GM18511 (cell line): Measurements from ENCODE around the gene ALOX5AP.
"Not testable (repeated sequence)": the region's sequence is repeated elsewhere in the genome, so short reads cannot be mapped to it uniquely, and the experiment has no call there.

ENCODE experiments used
- ATAC-seq: cut with Tn5 transposase; IDR thresholded peaks from one replicate; pipeline ENCODE4 v1.9.1; 2021; ENCODE audit warnings: mild to moderate bottlenecking, moderate library complexity; ENCODE audit not compliant: unreplicated experiment

ALOX5AP gene

DNA sequence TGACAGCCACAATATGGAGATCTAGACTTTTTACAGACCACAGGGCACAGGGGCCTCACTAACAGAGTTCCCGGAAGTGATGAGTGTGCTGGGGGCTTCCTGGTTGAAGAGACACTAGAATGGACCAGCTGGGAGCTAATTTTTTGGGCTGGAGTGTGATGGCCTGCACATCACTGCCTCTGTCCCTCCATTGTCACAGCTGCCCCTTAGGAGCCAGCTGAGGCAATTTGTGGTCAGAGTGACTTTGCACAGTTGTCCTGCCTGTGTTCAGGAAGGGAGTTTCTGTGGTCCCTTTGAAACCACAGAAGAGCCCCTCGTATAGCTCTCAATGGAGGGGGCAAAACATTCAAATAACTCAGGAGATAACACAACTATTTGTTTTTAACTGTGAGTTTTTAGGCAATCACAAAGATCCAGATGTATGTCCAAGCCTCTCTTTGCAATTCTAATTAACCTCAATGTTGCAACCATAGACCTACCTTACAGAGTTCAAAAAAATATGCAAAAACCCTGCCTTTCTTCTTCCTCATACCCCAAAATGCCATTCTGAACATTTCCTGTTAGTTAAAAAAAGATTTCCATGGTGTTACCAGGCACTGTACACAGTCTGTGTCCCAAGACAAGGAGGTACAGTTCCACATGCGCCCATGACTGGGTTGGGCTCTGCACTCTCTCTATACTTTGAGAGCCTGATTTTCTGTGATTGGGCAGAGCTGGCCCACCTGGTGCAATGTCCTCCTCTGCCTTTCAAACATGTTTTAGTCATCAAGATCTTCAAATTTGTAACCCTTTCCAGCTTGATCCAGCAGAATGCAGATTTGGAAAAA lies 2.4 kb downstream of the ALOX5AP start:
- ATAC-seq = no peak

GRCh38 chr13:30738526-30739236 lies 3.3 kb downstream of the ALOX5AP start:
- ATAC-seq = no peak

DNA sequence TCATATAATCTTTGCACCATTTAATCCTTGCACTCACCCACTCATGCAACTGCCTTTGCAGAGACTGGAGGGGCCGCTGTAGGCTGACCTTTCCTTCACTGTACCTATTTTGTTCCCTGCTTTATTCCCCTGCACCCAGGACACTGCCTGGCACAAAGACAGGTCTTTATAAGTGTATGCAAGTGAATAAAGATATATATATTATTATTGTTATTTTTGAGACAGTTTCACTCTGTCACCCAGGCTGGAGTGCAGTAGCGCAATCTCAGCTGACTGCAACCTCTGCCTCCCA lies 3.8 kb downstream of the ALOX5AP start:
- ATAC-seq = no peak

DNA sequence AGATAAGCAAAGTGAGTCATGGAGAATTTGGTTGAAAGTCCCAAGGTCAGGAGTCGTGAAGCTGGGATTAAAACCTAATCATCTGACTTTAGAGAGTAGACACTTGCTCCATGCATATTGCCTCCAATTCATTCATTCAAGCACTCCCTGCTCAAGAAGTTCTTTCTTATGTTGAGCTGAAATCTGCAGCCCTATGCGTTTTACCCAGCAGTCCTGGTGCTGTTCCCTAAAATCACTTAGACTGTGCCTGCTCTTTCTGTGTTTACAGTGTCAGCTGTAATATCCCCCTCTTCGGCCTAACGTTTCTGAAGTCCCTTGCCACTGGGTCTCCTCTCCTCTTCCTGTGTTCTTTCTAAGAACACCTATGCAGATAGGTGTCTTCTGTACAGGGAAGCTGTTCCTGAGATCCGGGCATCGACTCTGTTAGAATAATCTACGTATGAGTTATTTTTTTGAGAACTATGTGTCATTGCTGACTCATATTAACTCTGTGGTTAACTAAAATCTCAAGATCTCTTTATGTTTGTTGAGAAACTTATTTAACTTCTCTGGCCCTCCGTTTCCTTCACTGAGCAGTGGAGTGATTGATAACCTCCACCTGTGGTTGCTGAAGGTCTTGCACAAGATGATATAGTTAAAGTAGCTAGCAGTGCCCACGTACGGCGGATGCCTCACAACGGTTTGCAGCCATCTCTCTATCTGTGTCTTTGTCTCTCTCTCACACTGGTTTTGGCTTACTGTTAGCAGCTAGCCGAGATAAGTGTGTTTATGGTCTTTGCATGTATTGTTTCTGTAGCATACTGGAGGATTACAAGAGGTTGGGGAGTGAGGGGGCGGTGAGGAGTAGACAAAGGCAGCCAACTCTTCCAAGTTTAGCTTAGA lies 4.7 kb downstream of the ALOX5AP start:
- peak; percentile 37 for ATAC-seq

DNA sequence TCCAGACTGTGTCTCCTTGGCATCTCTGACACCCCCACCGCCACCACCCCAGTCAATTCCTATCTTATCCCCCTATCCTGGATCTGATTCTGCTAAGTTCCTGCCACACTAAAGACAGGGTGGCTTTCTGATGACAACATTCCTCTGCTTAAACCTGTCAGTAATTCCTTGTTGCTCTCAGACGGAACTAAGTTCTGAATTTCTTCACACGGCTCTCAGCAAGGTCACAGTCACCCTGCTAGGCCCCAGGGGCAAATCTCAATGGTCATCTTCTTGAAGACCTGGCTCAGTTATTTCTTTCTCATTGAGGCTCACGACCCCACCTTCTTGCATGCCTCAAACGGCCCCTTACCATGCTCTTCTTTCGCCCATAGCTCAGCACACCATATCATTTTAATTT lies 7.6 kb downstream of the ALOX5AP start:
- ATAC-seq = no peak

DNA sequence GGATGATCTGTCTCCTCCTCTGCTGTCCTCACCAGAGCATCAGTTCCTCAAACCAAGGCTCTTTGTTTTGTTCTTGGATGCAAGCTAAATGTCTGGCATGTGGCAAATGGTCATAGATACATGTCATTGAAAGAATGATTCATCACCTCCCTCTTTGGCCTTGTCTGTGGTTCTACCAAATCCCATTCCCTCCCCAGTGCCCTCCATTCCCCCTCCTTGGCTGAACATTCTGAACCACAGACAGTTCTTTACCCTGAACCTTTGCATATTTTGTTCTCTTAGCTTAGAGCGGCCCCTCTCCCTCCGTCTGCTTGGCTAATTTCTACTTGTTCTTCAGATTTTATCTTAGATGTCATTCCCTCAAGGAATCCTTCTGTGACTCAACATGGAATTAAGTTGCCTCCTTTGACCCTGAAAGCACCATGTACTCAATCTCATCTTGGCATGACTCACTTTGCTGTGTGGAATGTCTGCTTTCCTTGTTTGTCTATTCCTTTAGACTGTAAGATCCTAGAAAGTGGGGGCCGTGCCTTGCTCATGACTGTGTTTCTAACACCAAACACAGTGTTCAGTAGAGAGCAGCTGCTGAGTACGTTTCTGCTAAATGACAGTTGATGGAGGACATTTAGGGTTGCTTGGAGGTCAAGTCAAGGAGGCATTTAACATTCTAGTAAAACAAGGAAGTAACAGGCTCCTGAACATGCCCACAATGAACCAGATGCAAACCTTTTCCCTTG lies 8.1 kb downstream of the ALOX5AP start:
- no peak for ATAC-seq

- ATAC-seq = peak; percentile 94
Measured at GRCh38 chr13:30744056-30744680, 8.8 kb downstream of the ALOX5AP start.

- no peak for ATAC-seq
Measured at GRCh38 chr13:30744681-30745077, 9.3 kb downstream of the ALOX5AP start.

DNA sequence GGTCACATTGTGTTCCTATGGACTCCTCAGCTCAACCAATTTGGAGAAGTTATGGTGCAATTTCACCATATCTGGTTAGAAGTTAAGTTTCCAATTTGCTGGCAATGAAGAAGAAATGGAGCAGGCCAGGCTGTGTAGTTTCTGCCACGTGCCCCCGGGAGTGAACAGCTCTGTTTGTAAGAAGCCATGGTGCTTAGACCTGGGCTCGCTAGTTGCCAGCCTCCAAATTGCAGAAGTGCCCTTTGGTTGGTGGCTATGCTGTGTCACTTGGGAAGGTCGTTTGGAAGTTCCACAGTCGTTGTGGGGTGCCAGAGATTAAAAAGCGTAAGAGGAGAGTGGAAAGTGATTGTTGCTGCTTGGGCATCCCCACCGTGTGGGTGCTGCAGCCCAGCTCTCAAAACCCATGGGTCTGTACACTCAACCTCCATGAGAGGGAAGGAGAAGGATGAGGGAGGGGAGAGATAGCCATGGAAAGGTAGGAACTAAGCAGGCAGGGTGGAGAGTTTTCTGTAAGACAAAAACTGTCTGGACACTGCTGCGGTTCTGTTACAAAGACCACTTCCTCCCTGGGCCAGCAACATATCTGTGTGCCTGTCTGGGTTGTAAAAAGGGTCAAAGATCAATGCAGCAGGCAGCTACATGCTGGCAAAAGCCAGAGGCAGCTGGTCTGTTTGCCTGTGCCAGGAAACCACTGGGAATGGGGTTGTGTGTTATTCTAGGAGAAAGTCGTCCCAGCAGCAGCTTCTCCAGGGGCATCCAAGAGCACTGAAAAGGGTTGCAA lies 10.8 kb downstream of the ALOX5AP start:
- no peak for ATAC-seq

DNA sequence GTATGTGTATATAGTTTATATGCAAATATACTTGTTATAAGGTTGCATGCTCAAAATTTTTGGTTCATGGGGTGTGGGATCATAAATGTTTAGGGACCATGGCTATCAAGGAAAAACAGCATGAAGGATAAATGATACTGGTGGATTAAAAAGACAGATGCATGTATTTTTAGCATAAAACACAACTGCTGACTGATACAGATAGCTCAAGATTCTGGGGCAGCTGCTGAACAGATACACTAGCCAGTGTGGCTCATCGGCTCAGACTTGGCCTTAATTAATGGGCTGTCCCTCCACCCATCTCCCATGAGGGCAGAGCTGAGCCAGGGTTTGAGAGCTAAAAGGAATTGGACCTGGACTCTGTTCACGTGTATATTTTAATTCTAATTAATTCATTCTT lies 11.4 kb downstream of the ALOX5AP start:
- no peak for ATAC-seq

DNA sequence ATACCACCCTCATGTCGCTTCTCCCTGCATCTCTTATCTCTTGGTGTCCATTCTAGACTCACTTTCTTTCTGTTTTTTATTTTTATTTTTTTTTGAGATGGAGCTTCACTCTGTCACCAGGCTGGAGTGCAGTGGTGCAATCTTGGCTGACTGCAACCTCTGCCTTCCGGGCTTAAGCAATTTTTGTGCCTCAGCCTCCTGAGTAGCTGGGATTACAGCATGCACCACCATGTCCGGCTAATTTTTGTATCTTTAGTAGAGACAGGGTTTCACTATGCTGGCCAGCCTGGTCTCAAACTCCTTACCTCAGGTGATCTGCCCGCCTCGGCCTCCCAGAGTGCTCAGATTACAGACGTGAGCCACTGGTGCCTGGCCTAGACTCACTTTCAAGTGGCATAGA lies 12.5 kb downstream of the ALOX5AP start:
- not testable (repeated sequence) for ATAC-seq

DNA sequence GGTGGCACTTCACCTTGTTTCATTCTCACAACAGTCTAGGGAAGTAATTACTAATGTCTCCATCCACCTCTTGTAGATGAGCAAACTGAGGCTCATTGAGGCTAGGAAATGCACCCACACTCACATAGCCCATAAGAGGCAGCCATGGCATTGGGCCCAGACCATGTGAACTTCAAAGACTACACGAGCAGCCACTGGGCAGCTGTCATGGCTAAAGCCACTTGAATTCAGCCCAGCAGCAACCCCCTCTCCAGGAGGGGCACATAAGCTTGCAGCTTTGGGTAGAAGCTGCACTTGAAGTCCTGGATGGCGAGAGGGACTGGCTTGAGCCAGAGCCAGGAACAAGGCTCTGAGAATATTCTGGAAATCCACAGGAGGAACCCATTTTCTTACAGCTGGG lies 13.4 kb downstream of the ALOX5AP start:
- no peak for ATAC-seq

DNA sequence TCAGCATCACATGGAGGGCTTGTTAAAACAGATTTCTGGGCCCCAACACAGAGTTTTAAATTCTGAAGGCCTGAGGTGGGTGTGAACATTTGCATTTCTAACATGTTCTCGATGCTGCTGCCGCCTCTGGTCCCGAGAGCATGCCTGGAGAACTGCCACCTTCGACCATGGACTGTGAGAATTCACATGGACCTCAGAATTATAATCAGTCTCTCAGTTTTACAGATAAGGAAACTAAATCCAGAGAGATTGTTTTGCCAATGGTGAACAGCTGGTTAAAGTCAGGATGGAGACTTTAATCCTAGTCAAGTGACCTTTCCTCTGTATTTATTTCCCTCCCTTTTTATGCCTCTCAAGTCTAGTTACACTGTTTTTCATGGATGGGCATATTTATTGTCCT lies 14.7 kb downstream of the ALOX5AP start:
- ATAC-seq = no peak

DNA sequence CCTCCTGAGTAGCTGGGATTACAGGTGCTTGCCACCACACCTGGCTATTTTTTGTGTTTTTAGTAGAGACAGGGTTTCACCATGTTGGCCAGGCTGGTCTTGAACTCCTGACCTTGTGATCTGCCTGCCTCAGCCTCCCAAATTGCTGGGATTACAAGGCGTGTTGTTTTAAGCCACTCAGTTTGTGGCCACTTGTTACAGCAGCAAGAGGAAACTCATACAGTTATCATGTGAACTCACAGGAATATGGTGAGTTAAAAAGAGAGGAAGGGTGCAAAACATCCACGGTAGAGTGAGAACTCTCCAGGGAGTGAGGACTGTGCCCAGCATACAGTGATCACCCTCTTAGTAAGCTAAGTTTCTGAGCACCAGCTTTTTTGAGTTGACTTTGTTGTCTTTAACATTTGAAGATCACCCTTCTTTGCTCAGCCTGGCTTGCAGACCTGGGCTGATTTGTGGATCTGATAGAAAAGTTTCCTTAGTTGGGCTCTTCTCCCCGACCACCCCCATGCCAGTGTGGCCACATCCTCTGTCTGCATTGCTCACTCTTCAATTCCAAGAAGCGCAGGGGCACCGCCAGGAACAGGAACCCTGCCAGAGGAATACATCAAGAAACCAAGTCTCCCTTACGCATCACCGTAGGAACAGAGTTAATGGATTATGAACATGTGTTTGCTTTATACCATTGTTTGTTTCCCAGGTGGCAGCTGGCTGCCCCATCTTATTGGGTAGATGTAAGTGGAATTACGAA lies 16.0 kb downstream of the ALOX5AP start:
- no peak for ATAC-seq

DNA sequence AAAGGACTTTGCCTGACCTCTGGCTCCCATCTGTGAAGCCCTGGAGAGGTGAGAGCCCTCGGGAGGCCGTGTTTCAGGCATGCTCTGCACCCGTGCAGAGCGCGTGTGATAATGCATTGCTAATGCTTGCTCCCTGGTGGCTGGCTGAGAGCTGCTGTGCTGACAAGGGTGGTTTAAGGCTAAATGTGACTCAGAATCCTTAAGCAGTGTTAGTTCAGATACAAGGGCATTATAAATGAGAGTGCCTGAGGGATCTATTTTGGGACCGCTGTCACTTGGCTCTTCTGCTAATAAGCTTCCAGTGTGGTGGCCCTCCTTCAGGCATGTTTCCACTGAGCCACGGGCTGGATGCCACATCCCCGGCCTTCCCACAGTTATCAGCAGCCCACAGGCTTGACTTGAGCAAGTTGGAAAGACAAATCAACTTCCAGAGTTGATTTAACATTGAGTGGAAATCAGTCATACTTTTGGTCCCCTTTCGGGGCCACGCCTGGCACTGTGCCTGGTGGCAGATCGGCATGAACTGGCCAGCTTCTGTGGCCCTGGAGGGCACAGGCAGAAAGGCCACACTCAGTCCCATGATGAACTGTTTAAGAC lies 17.0 kb downstream of the ALOX5AP start:
- ATAC-seq = no peak

GRCh38 chr13:30753030-30753616 lies 17.8 kb downstream of the ALOX5AP start:
- ATAC-seq = no peak

DNA sequence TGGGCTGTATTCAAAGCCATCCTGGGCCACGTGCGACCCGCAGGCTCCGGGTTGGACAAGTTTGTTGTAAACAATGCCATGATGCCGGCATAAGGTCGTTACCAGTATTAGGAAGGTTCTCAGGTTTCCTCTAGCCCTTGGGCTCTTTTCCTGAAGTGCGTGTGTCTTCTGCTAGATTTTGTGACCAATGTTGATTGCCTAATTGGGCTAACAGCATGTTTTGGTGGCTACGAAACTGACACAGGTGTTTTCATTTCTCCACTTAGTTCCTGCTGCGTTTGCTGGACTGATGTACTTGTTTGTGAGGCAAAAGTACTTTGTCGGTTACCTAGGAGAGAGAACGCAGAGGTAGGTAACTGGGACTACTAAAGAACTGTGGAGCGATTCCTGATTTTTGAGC lies 20.3 kb downstream of the ALOX5AP start:
- ATAC-seq = no peak

- no peak for ATAC-seq
Measured at GRCh38 chr13:30757026-30757742, 21.8 kb downstream of the ALOX5AP start.
